Stimulated activated CD4-positive, alpha-beta T cell treated with anti-CD3 and anti-CD28 coated beads, TNF-alpha, amount 100 ng/mL, for 48 hours (primary cell): ENCODE results near the gene RAF1.
"Not testable (repeated sequence)": the region's sequence is repeated elsewhere in the genome, so short reads cannot be mapped to it uniquely, and the experiment has no call there.

Experiments
- DNase-seq, 3 donors: peaks; one replicate each; pipeline ENCODE4 v3.0.0-alpha.2; 2020; ENCODE audit warnings: low read depth in 3 of 3

Gene RAF1

DNA sequence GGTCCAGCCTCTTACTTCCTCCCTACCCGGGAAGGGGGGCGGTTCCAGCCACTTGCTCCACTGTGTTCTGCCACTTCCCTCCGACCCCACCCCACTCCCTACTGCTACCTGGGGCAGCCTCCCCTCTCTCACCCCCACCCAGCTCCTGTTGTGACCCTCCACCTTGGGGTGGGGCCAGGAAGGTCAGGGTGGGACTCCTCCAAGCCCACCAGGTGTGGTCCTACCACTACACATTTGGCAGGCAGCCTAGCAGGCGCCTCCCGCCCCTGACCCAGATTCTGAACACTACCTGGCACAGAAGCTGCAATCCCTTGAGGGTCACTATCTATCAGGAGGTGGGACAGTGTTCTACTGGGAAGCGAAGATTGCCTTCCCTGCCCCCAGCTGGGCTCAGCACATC is 13.7 kb upstream of the RAF1 start:
- no peak for DNase-seq

DNA sequence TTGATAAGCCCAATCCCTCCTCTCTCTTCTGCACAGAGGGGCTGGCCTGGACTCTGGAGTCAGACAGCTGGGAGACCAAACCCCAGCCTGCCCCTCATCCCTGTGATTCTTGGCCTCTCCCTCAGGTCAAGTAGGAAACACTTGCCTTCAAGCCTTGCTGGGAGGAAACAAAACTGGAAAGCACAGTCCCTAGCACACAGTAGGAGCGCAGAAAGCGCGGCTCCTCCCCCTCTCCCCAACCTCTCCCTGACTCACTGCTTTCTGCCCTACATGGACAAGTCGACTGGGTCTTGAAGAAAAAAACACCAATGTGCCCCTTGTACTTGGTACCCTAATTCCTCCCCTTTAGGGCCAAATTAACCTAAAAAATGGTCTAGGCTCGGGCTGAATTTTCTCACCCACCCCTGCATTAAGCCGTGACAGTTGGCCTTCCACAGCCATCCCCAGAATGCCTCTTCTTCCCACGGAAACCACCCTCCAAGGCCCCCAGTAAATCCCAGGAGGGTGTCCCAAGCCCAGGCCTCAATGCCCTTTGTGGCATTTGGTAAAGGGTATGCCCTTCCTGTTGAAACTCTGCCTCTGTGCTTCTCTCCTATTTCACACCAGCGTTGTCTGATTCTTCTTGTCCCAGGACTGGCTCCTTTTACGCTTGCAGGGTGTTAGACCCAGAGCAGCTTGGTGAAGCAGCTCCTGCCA is 11.3 kb upstream of the RAF1 start:
- no peak for DNase-seq

DNA sequence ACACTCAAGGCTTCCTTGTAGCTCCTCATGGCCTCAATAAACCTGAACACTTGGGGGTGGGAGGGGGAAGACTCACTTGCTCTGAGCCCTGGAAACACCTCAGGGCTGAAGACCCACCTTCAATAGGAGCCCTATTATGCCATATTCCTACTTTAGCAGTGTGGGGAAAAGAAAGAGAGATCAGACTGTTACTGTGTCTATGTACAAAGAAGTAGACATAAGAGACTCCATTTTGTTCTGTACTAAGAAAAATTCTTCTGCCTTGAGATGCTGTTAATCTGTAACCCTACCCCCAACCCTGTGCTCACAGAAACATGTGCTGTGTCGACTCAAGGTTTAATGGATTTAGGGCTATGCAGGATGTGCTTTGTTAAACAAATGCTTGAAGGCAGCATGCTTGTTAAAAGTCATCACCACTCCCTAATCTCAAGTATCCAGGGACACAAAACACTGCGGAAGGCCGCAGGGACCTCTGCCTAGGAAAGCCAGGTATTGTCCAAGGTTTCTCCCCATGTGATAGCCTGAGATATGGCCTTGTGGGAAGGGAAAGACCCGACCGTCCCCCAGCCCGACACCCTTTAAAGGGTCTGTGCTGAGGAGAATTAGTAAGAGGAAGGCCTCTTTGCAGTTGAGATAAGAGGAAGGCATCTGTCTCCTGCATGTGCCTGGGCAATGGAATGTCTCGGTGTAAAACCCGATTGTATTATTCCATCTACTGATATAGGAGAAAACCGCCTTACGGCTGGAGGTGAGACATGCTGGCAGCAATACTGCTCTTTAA is 10.2 kb upstream of the RAF1 start:
- not testable (repeated sequence) for DNase-seq

DNA sequence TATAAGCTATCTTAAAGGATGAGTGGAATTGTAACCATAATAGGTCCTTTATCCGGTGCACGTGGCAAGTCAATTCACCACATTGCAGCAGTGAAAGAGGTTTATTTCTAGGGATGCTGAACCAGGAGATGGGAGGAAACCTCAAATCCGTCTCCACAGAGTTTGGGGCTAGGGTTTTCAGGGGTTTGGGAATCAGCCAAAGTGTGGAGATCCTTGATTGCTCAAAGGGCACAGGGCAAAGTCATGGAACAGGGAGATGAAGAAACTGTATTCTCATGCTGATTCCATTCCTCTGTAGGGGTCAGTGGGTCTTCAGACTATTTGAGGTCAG is 7.2 kb upstream of the RAF1 start:
- no peak for DNase-seq

DNA sequence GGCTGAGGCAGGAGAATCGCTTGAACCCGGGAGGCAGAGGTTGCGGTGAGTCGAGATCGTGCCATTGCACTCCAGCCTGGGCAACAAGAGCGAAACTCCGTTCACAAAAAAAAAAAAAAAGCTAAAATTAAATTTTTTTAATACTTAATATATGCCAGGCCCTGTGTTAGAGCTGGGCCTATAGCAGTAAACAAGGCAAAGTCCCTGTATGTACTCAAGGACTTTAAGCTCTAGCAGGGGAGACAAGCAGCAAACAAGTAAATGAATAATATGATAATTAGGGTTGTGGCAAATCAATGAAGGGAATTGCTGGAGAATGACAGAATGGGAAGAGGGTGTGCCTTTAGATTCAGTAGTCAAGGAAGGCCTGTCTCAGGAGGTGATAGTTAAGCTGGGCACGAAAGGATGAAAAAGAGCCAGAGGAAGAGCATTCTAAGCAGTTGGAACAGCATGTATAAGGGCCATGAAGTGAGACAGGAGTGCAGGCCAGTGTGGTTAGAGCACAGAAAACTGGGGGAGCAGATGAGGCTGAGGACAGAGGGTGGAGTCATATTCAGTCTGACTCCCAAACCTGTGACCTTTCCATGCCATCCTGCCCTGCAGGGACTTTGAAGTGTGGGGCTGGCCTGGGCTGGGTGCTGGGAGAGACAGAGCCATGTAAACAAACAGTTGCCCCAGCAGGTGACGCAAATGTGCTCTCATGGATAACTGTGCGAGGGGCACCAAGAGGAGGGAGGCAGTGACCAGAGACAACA is 6.6 kb upstream of the RAF1 start:
- no peak for DNase-seq

DNA sequence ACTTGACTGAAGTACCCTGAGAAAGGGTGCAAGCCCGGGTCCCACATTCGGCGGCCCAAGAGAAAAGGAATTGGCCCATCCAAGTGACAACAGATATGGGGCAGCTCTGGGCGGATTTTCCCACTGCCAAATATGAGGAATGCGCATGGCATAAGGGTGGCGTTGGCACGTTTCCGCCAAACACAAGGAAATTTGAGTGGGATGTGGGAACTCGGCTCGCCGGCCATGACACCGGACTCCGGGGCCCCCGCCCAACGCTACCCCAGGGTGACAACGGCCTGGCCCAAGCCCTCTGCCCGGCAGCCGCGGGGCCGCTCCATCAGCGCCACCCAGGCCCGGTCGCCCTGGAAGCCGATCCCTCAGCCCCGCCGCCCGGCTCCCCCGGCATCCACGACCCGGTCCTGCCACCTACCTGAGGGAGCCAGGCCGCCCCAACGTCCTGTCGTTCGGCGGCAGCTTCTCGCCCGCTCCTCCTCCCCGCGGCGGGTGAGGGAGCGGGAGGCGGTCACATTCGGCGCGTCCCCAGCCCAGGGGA is 449 bp downstream of the RAF1 start:
- no peak for DNase-seq

DNA sequence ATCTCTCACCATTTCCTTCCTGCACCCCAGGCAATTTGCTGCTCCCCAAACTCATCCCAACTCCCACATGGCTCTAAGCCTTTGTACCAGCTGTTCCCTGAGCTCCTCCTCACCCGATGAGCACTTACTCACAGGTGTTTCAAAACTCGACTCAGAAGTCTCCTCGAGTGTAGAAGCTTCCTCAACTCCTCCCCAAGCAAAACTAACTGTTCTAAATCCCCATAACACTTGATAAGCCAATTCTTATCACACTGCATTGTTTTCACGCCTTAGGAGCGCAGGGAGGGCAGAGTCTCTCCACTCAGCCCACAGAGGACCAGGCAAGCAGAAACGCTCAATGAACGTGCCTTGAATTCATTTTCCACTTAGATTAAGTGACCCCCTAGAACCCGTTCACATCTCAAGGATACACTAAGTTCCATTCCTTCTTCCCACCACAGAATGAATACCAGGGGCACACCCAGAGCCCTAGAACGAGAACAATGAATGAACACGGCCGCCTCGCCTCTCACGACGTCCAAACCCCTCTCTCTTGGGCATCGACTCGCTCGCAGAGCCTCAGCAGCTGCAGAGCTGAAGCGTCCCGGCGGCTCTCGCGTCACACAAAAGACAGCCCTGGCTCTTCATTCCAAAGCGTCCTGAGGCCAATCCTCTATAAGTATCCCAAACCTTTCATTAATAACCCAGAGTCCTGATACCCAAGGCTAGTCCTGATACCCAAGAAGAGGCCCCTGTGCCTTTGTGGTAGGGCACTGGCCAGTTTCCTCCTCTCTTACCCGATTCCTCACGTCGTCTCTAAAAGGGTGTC is 1.1 kb downstream of the RAF1 start:
- DNase-seq = peak in 1 of 3 donors; percentile 14

DNA sequence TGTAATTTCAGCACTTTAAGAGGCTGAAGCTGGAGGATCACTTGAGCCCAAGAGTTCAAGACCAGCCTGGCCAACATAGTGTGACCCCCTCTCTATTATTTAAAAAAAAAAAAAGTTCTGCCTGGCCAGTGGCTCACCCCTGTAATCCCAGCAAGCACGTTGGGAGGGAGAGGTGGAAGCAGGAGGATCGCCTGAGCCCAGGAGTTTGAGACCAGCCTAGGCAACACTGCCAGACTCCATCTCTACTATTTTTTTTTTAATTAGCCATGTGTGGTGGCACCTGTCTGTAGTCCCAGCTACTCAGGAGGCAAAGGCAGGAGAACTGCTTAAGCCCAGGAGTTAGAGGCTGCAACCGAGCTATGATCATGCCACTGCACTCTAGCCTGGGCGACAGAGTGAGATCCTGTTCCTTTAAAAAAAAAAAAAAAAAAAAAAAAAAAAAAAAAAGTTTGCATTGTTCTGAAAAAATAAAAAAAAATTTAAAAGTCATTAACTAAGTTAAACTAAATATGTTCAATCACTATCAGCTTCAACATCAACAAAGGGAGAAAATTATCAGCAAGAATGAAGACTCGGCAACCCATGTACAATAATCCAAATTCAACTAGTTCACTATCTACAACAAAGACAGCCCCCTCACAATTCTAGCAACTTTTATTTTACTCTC is 1.9 kb downstream of the RAF1 start:
- DNase-seq = no peak

DNA sequence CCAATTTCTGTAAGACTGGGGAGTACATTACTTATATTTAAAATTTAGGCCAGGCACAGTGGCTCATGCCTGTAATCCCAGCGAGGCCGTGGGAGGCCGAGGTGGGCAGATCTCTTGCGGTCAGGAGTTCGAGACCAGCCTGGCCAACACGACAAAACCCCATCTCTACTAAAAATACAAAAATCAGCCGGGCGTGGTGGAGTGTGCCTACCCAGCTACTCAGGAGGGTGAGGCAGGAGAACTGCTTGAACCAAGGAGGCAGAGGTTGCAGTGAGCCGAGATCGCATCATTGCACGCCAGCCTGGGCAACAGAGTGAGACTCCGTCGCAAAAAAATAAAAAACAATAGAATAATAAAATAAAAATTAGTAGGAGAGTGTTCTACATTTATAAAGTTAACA is 2.5 kb downstream of the RAF1 start:
- not testable (repeated sequence) for DNase-seq

DNA sequence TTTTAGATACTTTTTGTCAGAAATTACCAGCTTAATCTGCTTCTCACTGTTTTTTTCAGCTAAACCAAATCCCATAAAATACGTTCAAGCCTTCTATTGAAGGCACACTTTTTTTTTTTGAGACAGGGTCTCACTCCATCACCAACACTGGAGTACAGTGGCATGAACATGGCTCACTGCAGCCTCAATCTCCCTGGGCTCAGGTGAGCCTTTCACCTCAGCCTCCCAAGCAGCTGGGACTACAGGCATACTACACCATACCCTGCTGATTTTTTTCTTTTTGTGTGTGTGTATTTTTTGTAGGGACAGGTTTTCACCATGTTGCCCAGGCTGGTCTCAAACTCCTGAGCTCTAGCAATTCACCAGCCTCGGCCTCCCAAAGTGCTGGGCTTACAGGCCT is 3.7 kb downstream of the RAF1 start:
- DNase-seq = no peak

DNA sequence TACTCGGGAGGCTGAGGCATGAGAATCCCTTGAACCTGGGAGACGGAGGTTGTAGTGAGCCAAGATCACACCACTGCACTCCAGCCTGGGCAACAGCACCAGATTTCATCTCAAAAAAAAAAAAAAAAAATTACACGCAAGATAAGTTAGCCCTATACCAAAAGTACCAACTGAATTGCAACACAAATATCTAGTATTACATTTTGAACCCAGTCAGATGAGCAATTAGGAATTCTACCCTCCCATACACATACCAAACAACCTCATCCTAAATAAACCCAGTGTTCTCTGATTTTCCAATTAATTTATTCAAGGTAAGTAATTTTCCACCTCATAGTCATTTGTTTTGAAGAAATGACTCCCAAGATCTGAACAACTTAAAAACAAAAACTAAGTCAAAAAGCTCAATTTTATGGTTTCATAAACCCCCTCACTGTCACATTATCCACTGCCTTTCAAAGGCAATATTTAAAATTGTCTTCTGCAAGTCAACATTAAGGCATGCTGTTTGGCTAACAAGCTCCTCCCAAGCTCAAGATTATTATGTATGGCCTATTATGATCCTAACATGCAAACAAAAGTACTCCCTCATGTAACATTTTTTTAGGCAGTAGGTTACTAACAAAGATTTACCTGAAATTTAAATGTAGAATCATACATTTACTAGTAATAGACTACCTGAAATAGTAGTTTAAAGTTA is 4.5 kb downstream of the RAF1 start:
- no peak for DNase-seq

DNA sequence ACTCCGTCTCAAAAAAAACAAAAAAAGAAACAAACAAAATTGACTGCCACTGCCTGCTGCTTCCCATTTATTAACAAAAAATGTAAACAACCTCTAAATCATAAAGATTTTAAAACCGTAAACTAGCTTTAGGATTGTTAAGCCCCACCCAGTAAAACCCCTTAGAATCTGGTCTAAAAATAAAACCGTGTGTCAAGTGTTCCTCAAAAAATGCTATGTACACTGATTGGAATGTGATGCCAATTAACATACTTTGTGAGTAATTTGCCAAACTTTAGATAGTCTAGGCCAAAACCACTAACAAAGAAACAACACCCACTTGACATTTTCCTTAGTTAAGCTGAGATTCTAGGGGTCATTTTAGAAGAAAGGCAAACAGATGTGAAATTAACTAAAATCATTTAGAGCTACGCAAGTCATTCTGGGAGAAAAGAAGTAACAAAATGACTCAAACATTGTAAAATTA is 5.3 kb downstream of the RAF1 start:
- no peak for DNase-seq

DNA sequence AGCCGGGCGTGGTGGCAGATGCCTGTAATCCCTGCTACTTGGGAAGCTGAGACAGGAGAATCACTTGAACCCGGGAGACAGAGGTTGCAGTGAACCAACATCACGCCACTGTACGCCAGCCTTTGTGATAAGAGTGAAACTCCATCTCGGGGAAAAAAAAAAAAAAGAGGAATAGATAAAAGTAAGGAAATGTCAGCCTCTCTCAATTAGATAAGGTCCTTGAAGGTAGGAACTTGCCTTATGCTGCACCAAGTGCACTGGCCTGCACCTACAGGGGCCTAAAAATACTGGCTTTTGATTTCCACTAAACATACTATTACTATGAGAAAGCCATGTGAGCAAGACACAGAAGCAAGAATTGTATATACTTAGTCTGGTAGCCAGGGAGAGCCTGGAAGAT is 7.1 kb downstream of the RAF1 start:
- no peak for DNase-seq

DNA sequence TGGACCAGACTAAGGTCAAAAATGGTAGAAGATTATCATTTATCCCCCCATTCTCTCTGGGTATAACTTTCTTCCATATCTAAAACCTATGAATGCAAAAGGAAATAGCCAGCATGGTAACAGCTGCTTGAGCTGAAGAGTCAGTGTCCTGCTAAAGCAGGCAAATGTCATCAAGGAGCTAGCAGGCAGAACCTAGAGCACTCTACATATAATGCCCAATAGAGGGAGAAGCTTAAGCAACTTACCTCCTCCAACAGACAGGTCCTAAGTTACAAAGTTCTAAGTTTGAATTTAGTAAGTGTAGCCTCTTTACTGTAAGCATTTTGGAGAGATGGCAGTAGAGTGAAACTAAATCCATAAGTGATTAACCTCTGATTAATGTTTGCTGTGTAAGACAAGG is 7.7 kb downstream of the RAF1 start:
- DNase-seq = no peak

DNA sequence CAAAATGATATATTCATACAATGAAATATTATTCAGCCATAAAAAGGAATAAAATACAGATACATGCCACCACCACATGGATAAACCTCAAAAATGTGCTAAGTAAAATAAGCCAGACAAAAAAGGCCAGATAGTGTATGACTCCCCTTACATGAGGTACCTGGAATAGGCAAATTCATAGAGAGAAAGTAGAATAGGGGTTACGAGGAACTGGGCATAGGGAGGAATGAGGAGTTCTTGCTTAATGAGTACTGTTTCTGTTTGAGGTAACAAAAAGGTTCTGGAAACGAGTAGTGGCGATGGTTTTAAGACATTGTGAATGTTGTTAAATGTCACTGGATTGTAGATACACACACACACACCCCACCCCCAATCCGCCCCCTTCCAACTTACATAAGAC is 8.2 kb downstream of the RAF1 start:
- DNase-seq = no peak

DNA sequence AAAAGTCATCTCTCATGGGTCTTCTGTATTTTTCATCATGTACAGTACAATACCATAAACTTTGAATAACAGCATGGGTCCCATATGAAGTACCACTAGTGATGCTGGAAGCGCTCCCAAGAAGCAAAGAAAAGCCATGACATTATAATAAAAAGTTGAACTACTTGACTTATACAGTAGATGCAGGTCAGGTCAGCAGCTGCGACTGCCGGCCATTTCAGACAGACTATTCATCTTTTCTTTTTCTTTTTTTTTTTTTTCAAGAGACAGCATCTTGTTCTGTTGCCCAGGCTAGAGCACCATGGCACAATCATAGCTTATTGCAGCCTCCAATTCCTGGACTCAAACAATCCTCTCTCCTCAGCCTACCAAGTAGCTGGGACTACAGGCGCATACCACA is 10.2 kb downstream of the RAF1 start:
- no peak for DNase-seq

DNA sequence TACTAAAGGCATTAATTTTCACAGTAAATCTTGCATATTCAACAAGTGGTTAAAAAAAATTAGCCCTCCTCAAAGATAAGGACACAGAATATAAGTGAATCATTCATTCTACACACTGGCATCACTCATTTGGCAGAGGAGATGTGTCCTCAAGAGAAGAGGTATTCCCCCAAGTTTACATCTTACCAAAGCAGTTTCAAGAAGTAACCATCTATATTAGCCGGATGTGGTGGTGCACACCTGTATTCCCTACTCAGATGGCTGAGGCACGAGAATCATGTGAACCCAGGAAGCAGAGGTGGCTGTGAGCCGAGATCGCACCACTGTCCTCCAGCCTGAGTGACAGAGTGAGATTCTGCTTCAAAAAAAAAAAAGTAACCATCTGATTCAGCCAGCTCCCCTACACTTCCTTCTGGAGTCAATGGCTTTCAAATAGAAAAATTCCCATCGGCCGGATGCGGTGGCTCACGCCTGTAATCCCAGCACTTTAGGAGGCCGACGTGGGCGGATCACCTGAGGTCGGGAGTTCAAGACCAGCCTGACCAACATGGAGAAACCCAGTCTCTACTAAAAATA is 15.4 kb downstream of the RAF1 start:
- DNase-seq = no peak

DNA sequence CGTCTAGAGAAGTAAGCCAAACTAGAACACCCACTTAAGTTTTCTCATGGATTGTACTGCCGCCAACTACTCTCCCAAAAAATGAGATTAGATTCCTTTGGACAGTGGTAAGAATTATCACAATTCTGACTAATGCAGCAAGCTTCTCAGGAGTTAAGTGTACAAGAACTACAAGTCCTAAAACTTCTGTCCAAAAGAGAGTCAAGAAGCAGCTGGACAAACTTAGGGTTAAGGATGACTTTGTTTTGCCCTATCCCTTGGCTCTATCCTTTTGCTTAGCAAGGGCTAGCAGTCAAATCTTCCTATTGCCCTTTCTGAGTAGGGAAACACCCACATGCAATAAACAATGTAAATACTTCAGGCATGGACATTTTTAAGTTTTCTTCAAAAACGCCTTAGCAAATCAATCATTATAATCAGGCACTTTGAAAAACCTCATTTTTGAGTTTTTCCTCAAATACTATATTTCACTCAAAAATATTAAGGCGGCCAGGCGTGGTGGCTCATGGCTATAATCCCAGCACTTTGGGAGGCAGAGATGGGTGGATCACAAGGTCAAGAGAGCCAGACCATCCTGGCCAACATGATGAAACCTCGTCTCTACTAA is 19.5 kb downstream of the RAF1 start:
- no peak for DNase-seq

DNA sequence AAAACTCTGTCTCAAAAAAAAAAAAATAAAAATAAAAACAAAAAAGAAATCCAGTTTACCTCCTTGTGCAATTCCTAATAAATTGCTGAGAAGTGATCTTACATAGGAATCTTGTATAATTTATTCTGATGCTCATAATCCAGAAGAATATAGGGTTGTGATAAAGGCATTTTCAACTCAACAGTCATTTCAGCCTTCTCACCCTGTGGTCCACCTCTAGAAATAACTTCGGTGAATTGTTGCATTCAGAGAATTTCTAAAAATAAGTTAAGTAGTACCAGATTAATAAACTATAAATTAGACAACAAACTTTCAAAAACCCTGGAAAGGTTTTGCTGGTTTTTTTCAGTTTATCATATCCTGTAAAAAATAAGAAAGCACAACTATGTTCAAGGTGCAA is 20.2 kb downstream of the RAF1 start:
- no peak for DNase-seq

DNA sequence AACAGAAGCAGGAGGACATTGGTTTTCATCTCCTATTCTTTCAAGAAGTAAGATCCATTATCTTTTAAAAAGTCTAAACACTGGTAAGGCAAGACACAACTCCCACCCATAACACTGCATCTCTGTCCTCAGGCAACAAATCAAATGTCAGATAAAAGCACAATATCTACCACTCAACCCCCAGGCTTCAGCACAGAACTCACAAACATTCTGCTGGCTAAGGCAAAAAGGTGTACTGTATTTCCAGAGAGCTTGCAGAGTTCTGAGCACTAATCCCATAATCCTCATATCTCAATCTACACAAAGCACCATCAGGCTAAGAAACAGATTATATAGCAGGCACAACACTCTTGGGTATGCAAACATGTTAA is 20.9 kb downstream of the RAF1 start:
- DNase-seq = no peak
